ENCODE measurements around the gene HHLA2.

The HHLA2 gene

DNA sequence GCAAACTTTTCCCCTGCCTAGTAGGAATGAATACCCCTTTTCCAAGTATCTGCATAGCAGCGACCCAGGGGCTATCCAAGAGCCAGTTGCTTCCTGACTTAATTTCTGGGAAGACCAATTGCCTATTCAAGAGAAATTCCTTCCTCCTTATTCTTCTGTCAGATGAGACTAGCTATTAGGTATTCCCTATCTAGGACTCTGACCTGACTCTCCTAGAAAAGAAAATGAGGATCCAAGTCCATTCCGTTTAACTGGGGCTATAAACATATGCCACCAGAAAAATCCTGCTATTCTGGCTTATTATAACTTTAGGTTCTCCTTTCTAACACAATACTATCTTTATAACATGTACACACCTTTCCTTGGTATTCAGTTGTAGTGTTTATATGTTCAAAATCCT, 1.7 kb downstream of the HHLA2 start:
- no peak for DNase-seq (ENCODE audit: extremely low read depth in 1 of 2, low read depth in 1 of 2)

DNA sequence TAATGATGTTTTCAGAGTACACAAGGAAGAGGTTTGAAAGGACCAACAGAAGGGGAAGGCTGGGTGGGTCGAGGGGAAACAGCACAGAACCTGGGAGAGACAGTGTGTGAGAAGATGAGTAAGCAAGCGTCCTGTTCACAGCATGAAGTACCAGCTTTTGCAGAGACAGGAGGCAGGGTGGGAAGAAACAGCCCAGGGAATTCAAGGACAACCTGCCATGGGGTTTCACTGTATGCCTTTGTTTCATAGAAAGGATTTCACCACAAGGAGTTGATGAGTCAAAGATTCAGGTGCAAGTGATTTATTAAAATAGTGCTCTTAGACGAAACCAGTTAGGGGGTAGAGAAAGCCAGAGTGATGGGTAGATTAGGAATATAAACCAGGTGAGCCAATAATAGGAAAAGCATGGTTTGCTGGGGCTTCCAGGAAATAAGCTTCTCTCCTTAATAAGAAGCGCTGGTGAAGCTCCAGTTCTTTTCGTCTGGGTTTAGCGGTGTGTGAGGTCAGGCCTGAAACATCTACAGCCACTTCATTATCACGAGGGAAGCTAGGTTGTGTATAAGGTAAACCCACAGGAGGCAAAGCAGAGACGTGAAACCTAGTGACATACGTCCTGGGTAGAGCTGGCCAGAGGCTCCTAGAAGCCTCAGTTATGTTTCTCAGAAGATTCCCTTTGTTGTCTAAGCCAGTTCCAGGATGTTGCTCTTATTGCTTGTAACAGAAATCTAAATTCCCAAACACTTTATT, 3.9 kb downstream of the HHLA2 start:
- no peak for DNase-seq (ENCODE audit: extremely low read depth in 1 of 2, low read depth in 1 of 2)

DNA sequence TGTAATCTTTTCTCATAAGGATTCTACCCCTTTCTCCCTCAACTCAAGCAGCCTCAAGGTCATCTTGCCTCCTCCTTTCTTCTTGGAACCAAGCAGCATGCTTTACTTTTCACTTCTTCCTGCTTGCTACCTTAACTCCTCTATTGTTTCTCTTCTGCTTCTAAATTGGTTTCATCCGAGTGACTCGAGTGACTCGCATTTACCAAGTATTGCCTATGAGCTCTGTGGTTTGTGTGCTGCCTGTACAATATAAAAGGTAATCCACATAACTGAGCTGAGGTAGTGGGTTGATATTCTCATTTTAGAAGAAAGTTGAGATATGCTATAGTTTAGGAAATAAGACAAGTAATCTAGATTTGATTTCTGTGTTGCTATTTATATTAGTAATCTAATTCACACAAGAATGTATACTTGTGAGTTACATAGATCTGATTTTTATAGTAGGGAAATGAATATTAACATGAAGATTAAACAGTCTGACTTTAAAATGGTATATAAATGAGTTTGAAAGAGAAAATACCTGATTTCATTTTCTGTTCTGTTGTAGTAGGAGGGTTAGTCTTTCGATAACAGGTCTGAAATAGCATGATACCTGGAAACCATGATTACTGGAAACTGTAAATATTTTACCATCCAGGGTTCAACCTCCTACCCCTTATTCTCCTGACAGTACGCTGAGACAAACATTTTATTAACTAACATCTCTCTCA, 5.5 kb downstream of the HHLA2 start:
- no peak for DNase-seq (ENCODE audit: extremely low read depth in 1 of 2, low read depth in 1 of 2)

DNA sequence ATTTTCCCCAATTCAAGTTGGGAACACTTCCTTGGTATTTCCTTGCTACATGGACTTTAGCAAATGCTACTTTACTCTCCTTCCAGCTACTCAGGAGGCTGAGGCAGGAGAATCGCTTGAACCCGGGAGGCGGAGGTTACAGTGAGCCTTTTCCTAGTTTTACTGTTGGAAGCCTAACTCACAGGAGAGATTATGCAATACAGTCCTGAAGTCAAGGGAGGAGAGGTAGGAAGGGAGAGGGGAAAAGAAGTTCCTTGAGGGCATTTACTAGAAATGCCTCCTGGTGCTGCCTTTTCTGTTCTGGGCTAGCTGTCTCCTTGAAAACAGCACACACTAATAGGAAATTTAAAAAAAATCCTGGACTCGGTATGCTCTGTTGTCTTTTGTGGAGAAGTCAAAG, 6.2 kb downstream of the HHLA2 start:
- DNase-seq (ENCODE audit: extremely low read depth in 1 of 2, low read depth in 1 of 2), result no peak

DNA sequence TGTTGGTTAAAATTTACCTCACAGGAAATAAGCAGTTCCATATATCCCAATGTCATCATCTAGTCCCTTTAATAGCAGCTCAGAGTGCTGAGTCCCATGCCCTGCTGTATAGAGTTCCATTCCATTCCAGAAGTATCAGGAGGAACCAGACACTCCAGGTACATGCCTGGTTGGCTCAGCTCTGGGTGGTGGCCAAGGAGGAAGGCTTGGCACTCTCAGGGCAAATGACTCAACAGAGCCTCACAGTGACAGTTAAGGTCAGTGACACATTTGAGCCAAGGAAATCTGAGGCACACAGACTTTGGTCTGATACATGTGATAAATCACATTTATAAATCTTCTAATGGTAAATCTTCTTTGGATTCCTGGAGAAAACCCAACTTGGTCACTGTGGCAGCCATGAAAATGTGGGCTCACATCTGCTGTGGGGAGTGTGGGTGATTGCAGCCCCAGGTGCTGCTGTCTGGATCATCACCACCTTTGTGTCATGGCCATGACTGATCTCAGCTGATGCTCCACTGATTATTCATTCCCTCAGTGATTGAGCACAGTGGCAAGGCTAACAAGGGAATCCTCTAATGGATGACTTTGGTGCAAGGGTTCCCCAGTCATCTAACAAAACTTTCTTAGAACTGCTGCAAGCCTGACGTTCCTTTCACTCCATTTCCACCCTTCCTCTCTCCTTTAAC, 9.3 kb downstream of the HHLA2 start:
- no peak for DNase-seq (ENCODE audit: extremely low read depth in 1 of 2, low read depth in 1 of 2)

DNA sequence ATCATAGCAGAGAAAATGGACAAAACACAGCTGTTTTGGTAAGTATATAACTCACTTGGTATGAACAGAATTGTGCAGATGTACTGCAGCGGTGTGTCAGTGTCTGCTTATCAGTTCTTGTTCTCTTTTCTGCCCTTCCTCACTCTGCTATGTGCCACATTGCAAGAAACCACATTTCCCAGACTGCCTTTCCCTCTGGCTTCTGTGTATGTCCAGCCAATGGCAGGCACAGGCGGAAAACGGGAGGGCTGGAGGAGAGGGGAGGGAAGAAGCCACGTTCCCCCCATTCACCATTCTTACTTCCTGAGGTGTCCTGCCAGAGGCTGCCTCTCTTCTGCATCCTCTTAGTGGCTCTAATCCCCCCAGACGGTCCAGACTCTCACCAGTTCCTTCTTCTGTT, 15.4 kb downstream of the HHLA2 start:
- DNase-seq (ENCODE audit: extremely low read depth in 1 of 2, low read depth in 1 of 2), result no peak

DNA sequence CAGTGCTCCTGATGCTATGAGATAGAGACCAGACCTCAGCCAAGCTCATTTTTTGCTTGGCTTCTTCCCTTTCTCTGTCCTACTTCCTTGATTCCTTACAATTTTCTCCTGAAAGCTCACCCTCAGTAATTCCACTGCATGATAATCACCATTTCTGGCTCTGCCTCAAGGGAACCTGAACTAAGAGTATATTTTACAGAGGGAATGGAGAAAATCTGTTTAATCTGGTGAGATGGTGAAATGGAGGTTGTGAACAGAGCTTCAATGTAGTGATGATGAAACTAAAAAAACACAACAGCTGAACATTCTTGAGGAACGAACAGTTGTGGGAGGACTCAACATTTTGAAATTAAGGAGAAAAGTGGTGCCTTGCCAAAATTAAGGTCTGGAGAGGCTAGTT, 16.3 kb downstream of the HHLA2 start:
- no peak for DNase-seq (ENCODE audit: extremely low read depth in 1 of 2, low read depth in 1 of 2)

DNA sequence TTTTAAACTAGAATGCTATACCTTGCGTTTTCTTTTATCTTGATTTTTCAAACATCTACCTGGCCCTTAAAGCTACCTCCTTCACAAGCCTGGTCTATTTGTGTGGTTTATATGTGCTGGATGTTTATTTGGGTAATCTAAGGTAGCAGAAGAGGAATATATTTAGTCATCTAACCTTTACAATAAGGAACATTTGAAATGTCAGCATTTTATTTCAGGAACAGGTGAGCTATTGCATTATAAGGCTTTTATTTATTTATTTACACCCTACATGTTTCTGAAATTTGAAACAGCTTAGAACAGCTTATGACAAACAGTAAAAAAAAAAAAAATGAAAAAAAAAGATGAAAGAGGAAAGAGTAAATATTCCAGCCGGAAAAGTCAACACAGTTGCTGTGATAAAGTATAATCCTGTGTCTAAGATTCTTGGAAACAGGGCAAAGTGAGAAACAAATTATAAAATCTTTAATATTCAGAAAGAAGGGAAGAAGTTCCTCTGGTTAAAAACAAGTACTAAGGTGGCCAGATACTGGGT, 19.5 kb downstream of the HHLA2 start:
- no peak for DNase-seq (ENCODE audit: extremely low read depth in 1 of 2, low read depth in 1 of 2)

DNA sequence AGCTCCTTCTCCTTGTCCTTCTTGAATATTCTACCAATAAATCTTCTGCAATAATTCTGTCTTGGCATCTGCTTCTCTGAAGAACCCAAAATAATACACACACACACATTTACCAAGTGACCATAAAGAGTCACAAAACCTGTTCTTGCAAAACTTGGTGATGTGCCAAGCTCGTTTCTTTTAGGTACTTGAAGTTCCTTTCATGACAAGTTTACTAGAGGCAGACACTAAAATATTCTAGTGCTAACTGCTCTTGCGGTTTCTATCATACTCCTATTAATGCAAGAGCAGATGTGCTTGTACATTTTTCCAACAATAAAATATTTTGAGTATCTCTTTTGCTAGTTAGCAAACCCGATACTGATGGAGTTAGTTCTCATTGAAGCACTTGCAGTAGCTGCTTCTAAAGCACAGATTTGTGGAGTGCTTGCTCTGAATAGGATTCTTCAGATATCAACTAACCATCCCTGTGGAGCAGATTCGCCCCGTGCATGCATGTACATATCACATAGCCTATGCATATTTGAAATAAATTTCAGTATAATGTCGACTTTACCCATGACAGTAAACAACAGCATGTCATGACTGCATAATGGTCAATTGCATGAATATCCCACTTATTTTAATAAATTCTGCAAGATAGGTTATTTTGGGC, 23.2 kb downstream of the HHLA2 start:
- no peak for DNase-seq (ENCODE audit: extremely low read depth in 1 of 2, low read depth in 1 of 2)

DNA sequence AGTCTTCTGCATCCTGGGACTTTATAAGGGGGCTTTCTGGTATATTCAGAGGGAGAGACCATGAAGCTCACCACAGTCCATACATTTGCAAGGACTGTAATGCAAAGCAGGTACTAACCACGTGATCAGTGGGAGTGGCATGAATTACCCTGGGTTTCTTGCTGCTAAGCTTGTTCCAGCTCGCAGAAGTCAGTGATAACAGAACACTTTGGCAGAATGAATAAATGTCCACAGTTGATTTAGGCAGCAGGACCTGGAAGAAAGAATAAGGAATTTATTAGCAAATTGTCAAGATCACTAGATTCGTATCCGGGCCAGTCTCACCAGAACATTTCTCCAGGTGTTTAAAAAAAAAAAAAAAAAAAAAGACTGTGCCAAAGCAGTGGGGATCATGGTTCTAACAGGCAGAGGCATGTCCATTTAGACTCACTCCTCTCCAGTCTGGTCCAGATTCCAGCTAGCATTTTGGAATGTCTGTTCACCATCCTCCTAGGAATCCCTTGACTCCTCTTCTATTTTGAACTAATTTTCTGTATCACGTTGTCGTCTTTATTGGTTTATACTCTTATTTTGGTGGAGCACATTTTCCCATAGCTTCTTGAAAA, 24.5 kb downstream of the HHLA2 start:
- no peak for DNase-seq (ENCODE audit: extremely low read depth in 1 of 2, low read depth in 1 of 2)

DNA sequence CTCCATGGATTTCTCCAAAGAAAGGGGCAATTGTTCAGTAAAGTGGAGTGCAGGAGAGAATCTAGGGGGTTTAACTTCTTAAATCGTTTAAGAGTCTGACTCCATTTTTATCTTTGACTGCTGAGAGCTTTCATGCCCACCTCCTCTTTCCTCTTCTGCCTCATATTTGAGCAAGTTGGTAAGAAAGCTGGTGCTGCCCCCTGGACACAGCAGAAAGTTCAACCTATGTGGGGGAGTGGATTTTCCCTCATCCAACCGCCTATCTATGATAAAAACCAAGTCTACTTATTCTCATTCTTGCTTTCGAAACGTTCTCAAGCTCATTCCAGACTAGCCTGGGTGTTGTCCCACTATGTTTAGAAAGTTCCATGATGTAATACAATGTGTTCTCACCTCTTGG, 26.0 kb downstream of the HHLA2 start:
- no peak for DNase-seq (ENCODE audit: extremely low read depth in 1 of 2, low read depth in 1 of 2)

DNA sequence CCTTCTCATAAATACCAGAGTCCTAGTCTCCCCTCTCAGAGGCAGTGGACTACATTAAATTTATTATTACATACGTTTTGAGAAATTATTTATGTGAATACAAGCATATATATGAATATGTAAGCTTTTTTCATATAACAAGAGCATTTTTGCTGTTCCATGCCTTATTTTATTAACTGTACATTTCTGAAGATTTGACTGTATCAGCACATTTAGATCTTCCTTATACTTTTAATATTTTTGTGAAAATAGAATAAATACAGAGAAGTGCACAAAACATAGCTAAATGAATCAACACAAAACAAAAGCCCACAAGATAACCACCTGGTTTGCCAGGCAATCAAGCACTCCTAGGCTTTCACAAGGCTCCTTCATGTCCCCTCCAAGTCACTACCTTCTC, 27.8 kb downstream of the HHLA2 start:
- no peak for DNase-seq (ENCODE audit: extremely low read depth in 1 of 2, low read depth in 1 of 2)

DNA sequence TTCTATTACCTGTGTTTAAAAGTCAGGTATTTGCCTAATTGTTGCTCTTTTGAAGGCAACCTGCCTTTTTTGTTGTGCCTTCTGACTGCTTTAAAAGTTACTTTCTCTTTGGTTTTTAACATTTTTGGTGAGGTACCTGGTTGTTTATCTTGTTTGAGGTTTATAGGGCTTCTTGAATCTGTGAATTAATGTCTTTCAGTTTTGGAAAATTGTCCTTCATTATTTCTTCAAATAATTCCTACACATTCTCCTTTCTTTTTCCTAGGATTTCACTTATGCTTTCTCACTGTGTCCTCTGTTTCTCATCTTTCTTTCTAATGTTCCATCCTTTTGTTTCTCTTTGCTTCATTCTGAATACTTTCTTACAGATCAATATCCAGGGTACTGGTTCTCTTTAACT, 30.8 kb downstream of the HHLA2 start:
- DNase-seq (ENCODE audit: extremely low read depth in 1 of 2, low read depth in 1 of 2), result no peak

DNA sequence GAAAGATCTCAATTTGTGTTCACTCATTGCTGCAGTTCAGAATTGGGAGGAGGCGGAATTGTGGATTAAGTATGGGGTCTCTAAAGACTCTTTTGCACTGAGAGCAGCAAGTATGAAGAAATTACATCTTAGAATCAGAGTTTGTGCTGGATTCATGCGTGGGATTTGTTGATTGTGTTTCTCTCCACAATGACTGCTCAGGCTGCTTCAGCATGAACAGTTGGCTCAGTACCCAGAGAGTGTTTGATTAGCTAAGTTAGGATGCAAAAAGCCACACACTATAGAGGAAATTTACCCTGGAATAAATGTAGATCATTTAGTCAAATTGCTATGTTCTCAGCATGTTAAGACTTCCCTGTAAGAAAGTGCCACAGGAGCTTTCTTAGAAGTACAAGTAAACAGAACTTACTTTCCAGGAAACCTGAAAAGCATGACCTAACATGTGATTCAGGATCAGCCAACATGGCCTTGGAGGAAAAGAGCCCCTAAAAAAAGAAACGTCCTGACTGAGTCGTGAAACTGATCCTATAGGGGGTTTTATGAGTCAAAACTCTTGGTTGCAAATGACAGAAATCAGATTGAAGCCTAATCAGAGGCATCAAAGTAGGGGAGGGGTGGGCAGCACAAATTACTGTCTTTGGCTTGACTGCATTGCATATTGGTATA, 32.6 kb downstream of the HHLA2 start:
- no peak for DNase-seq (ENCODE audit: extremely low read depth in 1 of 2, low read depth in 1 of 2)

DNA sequence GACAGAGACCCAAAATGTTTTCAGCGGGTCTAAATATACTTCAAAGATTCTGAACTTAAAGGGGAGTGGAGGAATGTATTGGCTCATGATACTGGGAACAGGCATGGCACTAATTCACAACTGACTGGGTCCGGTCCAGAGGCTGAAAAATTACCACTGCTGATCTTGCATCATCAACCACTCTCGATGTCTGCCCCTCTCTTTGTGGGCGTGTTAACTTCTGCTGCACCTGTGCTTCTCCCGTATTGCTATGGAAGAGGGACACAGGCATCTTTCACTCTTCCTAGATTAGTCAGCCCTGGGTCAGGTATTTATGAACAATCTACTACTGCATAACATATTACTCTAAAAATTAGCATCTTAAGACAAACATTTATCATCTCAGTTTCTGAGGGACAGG, 33.2 kb downstream of the HHLA2 start:
- DNase-seq (ENCODE audit: extremely low read depth in 1 of 2, low read depth in 1 of 2), result no peak

DNA sequence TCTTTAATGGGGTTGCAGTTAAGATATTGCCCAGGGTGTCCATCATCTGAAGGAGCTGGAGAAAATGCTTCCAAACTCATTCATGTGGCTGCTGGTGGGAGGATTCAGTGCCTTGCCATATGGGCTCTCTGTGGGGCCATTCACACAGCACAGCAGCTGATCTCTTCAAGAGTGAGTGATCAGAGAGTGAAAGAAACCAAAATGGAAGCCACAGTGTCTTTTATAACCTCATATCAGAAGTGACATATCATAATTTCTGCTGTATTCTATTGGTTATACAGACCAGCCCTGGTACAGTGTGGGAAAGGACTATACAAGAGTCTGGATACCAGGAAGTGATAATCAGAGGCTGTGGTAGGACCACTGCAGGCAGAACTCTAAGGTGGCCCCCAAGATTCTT, 33.6 kb downstream of the HHLA2 start:
- DNase-seq (ENCODE audit: extremely low read depth in 1 of 2, low read depth in 1 of 2), result no peak

DNA sequence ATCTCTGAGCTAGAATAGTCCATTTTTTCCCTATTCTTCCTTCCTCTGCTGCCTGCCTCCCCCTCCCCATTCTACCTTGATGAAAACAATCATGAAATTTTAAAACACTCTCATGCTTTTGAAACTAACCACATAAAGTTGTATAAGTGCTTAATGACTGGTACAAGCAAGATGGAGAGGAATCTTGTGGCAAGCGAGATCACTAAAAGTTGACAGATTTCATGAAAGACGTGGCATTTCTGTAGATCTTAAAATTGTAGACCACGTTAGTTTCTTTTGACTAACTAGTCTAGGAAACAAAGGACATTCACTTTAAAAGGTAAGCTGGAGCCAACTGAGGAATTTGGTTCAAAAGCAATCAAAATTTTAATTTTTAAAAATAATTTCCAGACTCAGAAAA, 35.4 kb downstream of the HHLA2 start:
- DNase-seq (ENCODE audit: extremely low read depth in 1 of 2, low read depth in 1 of 2), result no peak

DNA sequence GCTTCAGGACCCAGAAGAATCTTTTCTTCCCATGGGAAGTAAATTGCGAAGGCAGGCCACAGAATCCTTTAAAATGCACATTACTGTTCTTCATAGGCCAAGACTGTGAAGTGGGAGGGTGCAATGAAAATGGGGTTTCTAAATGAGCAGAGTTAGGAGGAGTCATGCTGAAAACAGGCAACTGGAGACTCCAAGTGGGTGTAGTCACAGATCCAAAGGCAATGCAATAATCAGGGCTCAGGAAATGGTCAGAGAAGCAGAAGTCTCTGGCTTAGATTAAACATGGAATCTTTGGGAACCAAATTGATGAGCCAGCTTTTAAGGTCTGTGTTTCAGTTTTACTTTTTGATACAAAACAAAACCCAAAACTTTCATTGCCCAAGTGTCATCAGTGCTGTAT, 37.6 kb downstream of the HHLA2 start:
- no peak for DNase-seq (ENCODE audit: extremely low read depth in 1 of 2, low read depth in 1 of 2)

DNA sequence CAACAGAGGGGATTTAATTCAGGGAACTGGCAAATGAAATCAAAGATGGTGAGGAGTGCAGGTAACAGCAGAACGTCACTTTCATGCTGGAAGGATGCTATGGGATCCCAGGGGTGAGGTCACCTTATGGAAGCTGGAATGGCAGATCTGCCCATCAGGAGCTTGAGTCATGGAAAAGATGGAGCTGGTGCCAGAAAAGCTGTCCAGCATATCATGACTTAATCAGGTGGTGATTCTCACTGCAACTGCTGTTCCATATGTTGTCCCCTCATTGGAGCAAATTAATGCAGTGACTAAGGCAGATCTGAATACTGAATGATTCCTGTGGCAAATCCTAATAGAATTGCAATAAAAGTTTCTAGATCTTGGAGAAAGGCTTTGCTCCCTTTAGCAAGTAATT, 38.4 kb downstream of the HHLA2 start:
- DNase-seq (ENCODE audit: extremely low read depth in 1 of 2, low read depth in 1 of 2), result no peak

DNA sequence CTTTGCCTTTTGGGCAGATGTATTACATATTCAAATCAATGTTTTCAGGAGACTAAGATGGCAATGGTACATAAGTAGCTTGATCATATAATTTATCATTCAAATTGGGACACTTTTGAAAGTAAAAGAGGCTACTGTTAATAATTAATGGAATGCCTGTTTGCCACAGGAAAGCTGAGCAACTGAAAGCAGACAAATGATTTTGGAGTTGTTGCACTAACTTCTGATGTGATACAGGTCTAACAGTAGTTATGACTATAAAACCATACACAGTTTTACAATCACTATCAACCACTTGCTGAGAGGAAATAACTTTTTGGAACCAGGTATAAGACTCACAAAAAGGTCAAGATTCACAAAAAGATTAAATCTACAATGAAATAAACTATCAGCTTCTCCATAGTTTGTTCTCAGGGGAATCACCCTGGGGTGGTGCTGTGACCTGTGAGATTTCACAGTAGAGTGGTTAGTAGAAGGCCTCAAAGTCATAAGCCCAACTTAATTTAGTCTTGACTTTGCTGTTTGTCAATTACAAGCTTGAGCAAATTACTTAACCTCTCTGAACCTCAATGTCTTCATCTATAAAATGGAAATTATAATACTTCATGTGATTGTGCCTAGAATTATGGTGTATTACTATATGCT, 42.7 kb downstream of the HHLA2 start:
- no peak for DNase-seq (ENCODE audit: extremely low read depth in 1 of 2, low read depth in 1 of 2)

Measured in activated CD8-positive, alpha-beta memory T cell treated with anti-CD3 and anti-CD28 coated beads for 1 hour (primary cell).